Duodenal mucosa (tissue), 2 donors: ENCODE measurements around the gene IST1.

Experiments
- H3K27ac ChIP-seq: one replicate; pipeline ENCODE4 v1.7.0; 2013; ENCODE audit warnings: low read depth, low read length
- H3K27me3 ChIP-seq, 2 donors: one replicate each; pipeline ENCODE4 v1.7.0; 2013; ENCODE audit warnings: low read length in 2 of 2, control low read depth in 1 of 2; ENCODE audit not compliant: insufficient read depth in 2 of 2, control insufficient read depth in 1 of 2
- H3K36me3 ChIP-seq, 2 donors: one replicate each; pipeline ENCODE4 v1.7.0; 2013; ENCODE audit warnings: low read length in 2 of 2, control low read depth in 1 of 2; ENCODE audit not compliant: insufficient read depth in 2 of 2, control insufficient read depth in 1 of 2
- H3K4me1 ChIP-seq, 2 donors: one replicate each; pipeline ENCODE4 v1.7.0; 2013; ENCODE audit warnings: low read length in 2 of 2, control low read depth in 1 of 2; ENCODE audit not compliant: insufficient read depth in 2 of 2, control insufficient read depth in 1 of 2
- H3K4me3 ChIP-seq, 2 donors: one replicate each; pipeline ENCODE4 v1.7.0; 2013; ENCODE audit warnings: low read length in 2 of 2, low read depth in 1 of 2
- H3K9ac ChIP-seq, 2 donors: one replicate each; pipeline ENCODE4 v1.7.0; 2013; ENCODE audit warnings: low read length in 2 of 2, low read depth in 1 of 2
- H3K9me3 ChIP-seq, 2 donors: one replicate each; pipeline ENCODE4 v1.7.0; 2013; ENCODE audit warnings: low read length in 2 of 2, control low read depth in 1 of 2; ENCODE audit not compliant: control insufficient read depth in 1 of 2

The IST1 gene

GRCh38 chr16:71972356-71972755, 77.0 kb downstream of the IST1 start:
- Histone ChIP-seq H3K27ac (no peak overlapping the region), H3K36me3 (no peaks in the 10 kb centered on the region), H3K27me3 (no peaks in the 10 kb centered on the region), H3K9me3 (no peaks in the 10 kb centered on the region), H3K9ac (no peak overlapping the region), H3K4me1 (no peaks in the 10 kb centered on the region), H3K4me3 (no peak overlapping the region)

DNA sequence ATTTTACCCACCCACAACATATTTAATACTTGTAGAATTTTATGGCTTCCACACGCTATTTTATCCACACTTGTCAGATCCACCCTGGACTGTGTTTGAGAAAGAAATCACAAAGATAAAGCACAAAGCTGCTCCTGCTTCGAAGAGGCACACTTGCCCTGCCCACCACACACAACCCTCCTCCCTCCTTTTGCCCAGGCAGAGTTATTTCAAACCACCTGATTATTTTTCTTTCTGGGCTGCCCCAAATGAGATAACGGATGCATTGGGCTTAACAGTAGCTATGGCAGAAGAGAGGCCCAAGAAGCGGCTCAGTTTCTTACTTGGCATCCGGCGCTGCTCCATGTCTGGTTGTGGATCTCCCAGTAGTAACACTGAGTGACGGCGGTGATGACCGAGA, 77.7 kb downstream of the IST1 start:
- H3K36me3 ChIP-seq: no peaks in the 10 kb centered on the region
- no peak overlapping the region for H3K4me3 ChIP-seq
- H3K9me3 ChIP-seq: no peaks in the 10 kb centered on the region
- no peak overlapping the region for H3K27ac ChIP-seq
- no peaks in the 10 kb centered on the region for H3K27me3 ChIP-seq
- H3K9ac ChIP-seq: no peak overlapping the region
- no peaks in the 10 kb centered on the region for H3K4me1 ChIP-seq

DNA sequence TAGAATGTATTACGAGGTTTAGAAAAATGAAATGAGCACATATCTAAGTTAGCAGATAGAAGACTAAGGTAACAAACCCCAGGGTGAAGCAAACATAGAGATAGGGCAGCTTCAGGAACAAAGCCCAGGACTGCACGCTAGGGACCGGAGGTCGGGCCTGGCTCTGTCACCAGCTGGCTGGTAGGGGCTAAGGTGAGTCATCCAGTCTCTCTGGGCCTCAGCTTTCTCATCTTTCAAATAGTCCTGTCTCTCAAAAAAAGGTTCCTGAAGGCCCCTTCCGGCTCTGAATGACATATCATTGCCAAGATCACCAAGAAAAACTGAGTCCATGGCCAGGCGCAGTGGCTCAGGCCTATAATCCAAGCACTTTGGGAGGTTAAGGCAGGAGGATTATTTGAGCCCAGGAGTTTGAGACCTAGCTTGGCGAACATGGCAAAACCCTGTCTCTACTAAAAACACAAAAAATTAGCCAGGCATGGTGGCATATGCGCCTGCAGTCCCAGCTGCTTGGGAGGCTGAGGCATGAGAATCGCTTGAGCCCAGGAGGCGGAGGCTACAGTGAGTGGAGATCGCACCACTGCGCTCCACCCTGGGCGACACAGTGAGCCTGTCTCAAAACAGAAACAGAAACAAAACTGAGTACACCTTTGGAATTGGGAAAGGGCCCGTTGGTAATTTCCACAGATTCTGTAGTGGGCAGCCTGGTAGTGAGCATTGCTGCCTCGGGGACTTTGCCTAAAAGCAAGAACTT, 78.9 kb downstream of the IST1 start:
- no peak overlapping the region for H3K4me3 ChIP-seq
- H3K4me1 ChIP-seq: no peaks in the 10 kb centered on the region
- H3K9me3 ChIP-seq: no peaks in the 10 kb centered on the region
- no peak overlapping the region for H3K9ac ChIP-seq
- no peaks in the 10 kb centered on the region for H3K27me3 ChIP-seq
- H3K36me3 ChIP-seq: no peaks in the 10 kb centered on the region
- H3K27ac ChIP-seq: no peak overlapping the region
